Coronary artery (tissue), 2 donors: Measurements from ENCODE around the gene SERPINE3.

Source experiments
- DNase-seq: peaks from one replicate; pipeline ENCODE4 v3.0.0-alpha.2; 2017; ENCODE audit warnings: low spot score
- H3K27ac ChIP-seq, 2 donors: fragments of 200-600 bp; sonication (generic); one replicate each; pipeline ENCODE4 v1.5.1; 2016 to 2019
- H3K4me3 ChIP-seq: fragments of 200-600 bp; sonication (generic); 2 replicates; pipeline ENCODE4 v1.5.1; 2016; ENCODE audit warnings: mild to moderate bottlenecking, moderate library complexity
- TF ChIP-seq, protein P1 (sequence below): fragments of 200-600 bp; sonication (generic); IDR thresholded peaks from one replicate; pipeline ENCODE4 v1.5.1; 2019; ENCODE audit warnings: antibody characterized with exemption

SERPINE3 gene

DNA sequence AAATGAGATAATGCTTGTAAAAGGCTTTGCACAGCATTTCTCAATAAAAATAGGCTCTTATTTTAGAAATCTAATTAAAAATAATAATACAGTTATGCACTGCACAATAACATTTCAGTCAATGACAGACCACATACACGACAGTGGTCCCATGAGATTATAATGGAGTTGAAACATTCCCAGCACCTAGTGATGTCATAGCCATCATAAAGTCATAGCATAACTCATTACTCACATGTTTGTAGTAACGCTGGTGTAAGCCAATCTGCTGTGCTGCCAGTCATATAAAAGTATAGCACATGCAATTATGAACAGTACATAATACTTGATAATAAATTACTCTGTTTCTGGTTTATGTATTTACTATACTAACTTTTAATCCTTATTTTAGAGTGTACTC is 12.7 kb upstream of the SERPINE3 start:
- no peak overlapping the region for H3K27ac ChIP-seq
- no peak overlapping the region for H3K4me3 ChIP-seq
- TF ChIP-seq, protein P1, sequence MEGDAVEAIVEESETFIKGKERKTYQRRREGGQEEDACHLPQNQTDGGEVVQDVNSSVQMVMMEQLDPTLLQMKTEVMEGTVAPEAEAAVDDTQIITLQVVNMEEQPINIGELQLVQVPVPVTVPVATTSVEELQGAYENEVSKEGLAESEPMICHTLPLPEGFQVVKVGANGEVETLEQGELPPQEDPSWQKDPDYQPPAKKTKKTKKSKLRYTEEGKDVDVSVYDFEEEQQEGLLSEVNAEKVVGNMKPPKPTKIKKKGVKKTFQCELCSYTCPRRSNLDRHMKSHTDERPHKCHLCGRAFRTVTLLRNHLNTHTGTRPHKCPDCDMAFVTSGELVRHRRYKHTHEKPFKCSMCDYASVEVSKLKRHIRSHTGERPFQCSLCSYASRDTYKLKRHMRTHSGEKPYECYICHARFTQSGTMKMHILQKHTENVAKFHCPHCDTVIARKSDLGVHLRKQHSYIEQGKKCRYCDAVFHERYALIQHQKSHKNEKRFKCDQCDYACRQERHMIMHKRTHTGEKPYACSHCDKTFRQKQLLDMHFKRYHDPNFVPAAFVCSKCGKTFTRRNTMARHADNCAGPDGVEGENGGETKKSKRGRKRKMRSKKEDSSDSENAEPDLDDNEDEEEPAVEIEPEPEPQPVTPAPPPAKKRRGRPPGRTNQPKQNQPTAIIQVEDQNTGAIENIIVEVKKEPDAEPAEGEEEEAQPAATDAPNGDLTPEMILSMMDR: no peak
- DNase-seq: no peak

DNA sequence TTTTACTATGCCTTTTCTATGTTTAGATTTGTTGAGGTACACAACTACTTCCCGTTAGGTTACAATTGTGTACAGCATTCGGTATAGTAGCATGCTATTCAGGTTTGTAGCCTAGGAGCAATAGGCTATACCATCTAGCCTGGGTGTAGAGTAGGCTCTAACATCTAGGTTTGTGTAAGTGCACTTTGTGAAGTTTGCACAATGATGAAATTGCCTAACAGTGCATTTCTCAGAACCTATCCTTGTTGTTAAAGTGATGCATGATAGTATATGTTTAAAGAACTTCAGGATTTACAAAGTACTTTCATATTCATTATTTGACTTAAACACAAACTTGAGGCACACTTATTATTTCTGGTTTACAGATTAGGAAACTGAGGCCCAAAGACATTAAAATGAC is 11.5 kb upstream of the SERPINE3 start:
- H3K4me3 ChIP-seq: no peak overlapping the region
- no peak overlapping the region for H3K27ac ChIP-seq
- no peak for DNase-seq
- TF ChIP-seq, protein P1: no peak

DNA sequence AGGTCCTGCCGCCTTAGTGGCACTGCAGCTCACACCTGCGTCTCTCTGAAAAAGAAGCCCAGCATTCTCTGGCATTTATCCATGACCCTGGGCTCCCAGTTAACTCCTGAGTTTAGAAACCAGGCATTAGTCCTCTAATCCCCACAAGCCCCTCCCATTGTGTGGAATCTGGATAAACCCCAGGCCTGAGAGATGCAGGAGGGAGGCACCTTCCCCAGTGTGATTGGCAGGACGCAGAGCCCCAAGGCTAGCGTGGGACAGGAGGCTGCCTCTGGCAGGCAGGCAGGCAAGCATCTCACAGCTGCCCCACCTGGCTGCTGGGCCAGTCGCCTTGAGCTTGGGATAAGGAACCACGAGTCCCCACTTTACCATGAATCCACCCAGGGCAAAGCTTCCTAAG is 11.0 kb upstream of the SERPINE3 start:
- no peak overlapping the region for H3K4me3 ChIP-seq
- H3K27ac ChIP-seq: no peak overlapping the region
- TF ChIP-seq, protein P1: no peak
- DNase-seq: no peak

- TF ChIP-seq, protein P1: no peak
- H3K27ac ChIP-seq: no peak overlapping the region
- DNase-seq: no peak
- no peak overlapping the region for H3K4me3 ChIP-seq
Observed at GRCh38 chr13:51329606-51330005, 9.9 kb upstream of the SERPINE3 start.

GRCh38 chr13:51330791-51331190 is 8.7 kb upstream of the SERPINE3 start:
- no peak for DNase-seq
- no peak overlapping the region for H3K4me3 ChIP-seq
- no peak overlapping the region for H3K27ac ChIP-seq
- TF ChIP-seq, protein P1: no peak

DNA sequence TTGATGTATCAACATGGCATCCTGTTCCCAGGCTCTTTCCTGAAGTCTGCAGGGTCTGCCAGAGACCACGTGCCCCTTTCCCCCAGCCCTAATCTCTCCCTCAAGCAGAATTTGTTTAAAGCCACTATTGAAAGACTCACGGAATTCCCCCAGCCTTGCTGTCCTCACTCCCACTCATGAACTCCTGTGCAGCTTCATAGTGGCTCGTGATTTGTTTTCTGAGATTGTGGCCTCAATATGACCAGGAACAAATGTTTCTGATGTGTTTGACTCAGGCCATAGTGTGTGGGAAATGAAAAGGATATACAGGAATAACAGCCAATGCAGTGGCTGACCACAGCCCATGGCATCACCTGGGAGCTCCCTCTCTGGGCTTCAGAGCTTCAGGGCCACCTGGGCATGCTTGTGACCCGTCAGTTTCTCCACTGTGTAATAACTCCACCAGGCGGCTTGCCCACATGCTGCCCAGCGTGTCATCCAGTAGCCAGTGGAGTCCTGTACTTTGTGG is 8.1 kb upstream of the SERPINE3 start:
- TF ChIP-seq, protein P1: no peak
- H3K27ac ChIP-seq: no peak overlapping the region
- no peak overlapping the region for H3K4me3 ChIP-seq
- DNase-seq: no peak

- Histone ChIP-seq H3K27ac (no peak overlapping the region), H3K4me3 (no peak overlapping the region)
- TF ChIP-seq, protein P1: no peak
- DNase-seq: no peak
Observed at GRCh38 chr13:51332566-51333361, 6.7 kb upstream of the SERPINE3 start.
